ENCODE results near the gene CDH13.

Gene CDH13

GRCh38 chr16:82629441-82630027, 2.8 kb downstream of the CDH13 start:
- DNase-seq = no peak

GRCh38 chr16:82630219-82630618, 3.5 kb downstream of the CDH13 start:
- no peak for DNase-seq

GRCh38 chr16:82630688-82631087, 3.9 kb downstream of the CDH13 start:
- DNase-seq = no peak

- no peak for DNase-seq
Observed at GRCh38 chr16:82631701-82632685, 5.2 kb downstream of the CDH13 start.

GRCh38 chr16:82633964-82634600, 7.3 kb downstream of the CDH13 start:
- no peak for DNase-seq

GRCh38 chr16:82634955-82635610, 8.3 kb downstream of the CDH13 start:
- no peak for DNase-seq

- no peak for DNase-seq
Observed at GRCh38 chr16:82636485-82636884, 9.7 kb downstream of the CDH13 start.

GRCh38 chr16:82636958-82637357, 10.2 kb downstream of the CDH13 start:
- DNase-seq = no peak

GRCh38 chr16:82638095-82638798, 11.5 kb downstream of the CDH13 start:
- DNase-seq = no peak

GRCh38 chr16:82639263-82639662, 12.5 kb downstream of the CDH13 start:
- DNase-seq = no peak

- DNase-seq = peak; percentile 85
Observed at GRCh38 chr16:82639666-82640336, 13.0 kb downstream of the CDH13 start.

- no peak for DNase-seq
Observed at GRCh38 chr16:82641336-82641984, 14.7 kb downstream of the CDH13 start.

- DNase-seq = no peak
Observed at GRCh38 chr16:82643136-82643535, 16.4 kb downstream of the CDH13 start.

- DNase-seq = no peak
Observed at GRCh38 chr16:82643936-82644630, 17.3 kb downstream of the CDH13 start.

GRCh38 chr16:82646504-82646903, 19.7 kb downstream of the CDH13 start:
- no peak for DNase-seq

GRCh38 chr16:82649766-82650165, 23.0 kb downstream of the CDH13 start:
- no peak for DNase-seq

GRCh38 chr16:82650804-82651203, 24.0 kb downstream of the CDH13 start:
- no peak for DNase-seq

GRCh38 chr16:82651921-82652601, 25.3 kb downstream of the CDH13 start:
- DNase-seq = no peak

- DNase-seq = no peak
Observed at GRCh38 chr16:82652826-82653225, 26.1 kb downstream of the CDH13 start.
